Glutamatergic neuron (in vitro differentiated cells): ENCODE measurements around the gene ESR2. TPM values are rescaled to one million over a fixed set of nuclear protein-coding genes. Genes with fewer than 3 reads are reported as not detected.

Experiments used
- DNase-seq: peaks from one replicate; pipeline ENCODE4 v3.0.0; 2022
- H3K27ac Mint-ChIP-seq: one replicate; pipeline ENCODE4 v1.8.0; 2020; ENCODE audit warnings: mild to moderate bottlenecking, mixed read lengths, inconsistent platforms; ENCODE audit not compliant: unreplicated experiment
- H3K27me3 Mint-ChIP-seq: one replicate; pipeline ENCODE4 v1.8.0; 2020; ENCODE audit warnings: mild to moderate bottlenecking, moderate library complexity, mixed read lengths, inconsistent platforms; ENCODE audit not compliant: unreplicated experiment
- H3K36me3 Mint-ChIP-seq: one replicate; pipeline ENCODE4 v1.8.0; 2020; ENCODE audit warnings: mild to moderate bottlenecking, mixed read lengths, inconsistent platforms; ENCODE audit not compliant: unreplicated experiment
- H3K4me1 Mint-ChIP-seq: one replicate; pipeline ENCODE4 v1.8.0; 2020; ENCODE audit warnings: mild to moderate bottlenecking, low read depth, mixed read lengths, inconsistent platforms; ENCODE audit not compliant: unreplicated experiment
- H3K4me3 Mint-ChIP-seq: one replicate; pipeline ENCODE4 v1.8.0; 2020; ENCODE audit warnings: mild to moderate bottlenecking, mixed read lengths, inconsistent platforms; ENCODE audit not compliant: unreplicated experiment
- H3K9me3 Mint-ChIP-seq: one replicate; pipeline ENCODE4 v1.8.0; 2020; ENCODE audit warnings: mild to moderate bottlenecking, moderate library complexity, mixed read lengths, inconsistent platforms; ENCODE audit not compliant: unreplicated experiment
- total RNA-seq: library from RNA; stranded (reverse); fragmentation: NEBNext Ultra II Directional; extraction: Animal tissue kit (Norgen Biotek cat#: 25700); gene quantifications from one replicate; pipeline ENCODE4 v1.2.1, GENCODE V29; 2021; ENCODE audit not compliant: unreplicated experiment
- TF ChIP-seq, protein P1 (sequence below): fragments of 200-600 bp; sonication (generic); IDR thresholded peaks from one replicate; pipeline ENCODE4 v1.5.0; 2021; ENCODE audit not compliant: partially characterized antibody, unreplicated experiment

Gene ESR2
- total RNA-seq, 1 donor from 2014 or later, result 0.66 TPM

DNA sequence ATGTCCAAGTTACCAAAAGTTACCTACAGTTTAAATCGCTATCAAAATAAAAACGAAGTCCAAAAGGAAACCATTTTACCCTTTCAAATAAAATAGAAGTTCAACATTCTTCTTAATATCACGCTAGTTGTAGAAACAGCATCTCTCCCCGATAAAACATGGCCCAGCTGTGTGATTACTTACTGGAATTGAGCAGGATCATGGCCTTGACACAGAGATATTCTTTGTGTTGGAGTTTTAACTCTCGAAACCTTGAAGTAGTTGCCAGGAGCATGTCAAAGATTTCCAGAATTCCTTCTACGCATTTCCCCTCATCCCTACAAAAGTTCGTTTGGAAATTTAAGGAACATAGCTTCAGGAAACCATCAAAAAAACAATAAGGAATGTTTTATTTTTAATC lies 44.8 kb downstream of the ESR2 start:
- H3K27me3 Mint-ChIP-seq, result no peaks in the 10 kb centered on the region
- no peaks in the 10 kb centered on the region for H3K9me3 Mint-ChIP-seq
- no peak overlapping the region for H3K4me3 Mint-ChIP-seq
- TF ChIP-seq, protein P1, sequence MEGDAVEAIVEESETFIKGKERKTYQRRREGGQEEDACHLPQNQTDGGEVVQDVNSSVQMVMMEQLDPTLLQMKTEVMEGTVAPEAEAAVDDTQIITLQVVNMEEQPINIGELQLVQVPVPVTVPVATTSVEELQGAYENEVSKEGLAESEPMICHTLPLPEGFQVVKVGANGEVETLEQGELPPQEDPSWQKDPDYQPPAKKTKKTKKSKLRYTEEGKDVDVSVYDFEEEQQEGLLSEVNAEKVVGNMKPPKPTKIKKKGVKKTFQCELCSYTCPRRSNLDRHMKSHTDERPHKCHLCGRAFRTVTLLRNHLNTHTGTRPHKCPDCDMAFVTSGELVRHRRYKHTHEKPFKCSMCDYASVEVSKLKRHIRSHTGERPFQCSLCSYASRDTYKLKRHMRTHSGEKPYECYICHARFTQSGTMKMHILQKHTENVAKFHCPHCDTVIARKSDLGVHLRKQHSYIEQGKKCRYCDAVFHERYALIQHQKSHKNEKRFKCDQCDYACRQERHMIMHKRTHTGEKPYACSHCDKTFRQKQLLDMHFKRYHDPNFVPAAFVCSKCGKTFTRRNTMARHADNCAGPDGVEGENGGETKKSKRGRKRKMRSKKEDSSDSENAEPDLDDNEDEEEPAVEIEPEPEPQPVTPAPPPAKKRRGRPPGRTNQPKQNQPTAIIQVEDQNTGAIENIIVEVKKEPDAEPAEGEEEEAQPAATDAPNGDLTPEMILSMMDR, result no peak
- no peak for DNase-seq
- H3K4me1 Mint-ChIP-seq, result no peaks in the 10 kb centered on the region
- H3K27ac Mint-ChIP-seq, result no peak overlapping the region
- no peaks in the 10 kb centered on the region for H3K36me3 Mint-ChIP-seq

DNA sequence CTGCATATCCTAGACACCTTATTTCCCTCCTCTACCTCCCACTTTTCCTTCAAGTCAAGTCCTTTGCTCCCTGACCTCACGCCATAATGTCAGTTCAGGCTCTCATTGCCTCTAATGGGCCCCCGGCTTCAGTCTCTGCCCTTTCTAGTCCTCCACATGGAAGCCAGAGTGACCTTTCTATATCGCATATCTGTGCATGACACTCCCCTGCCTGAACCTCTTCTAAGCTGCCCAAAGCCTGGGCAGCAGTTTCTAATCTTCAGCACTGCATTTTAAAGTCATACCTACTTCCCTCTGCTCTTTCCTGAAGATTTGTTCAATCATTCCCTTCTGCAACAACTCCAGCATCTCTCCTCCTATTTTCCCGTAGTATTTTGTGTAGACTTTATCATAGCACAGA lies 45.5 kb downstream of the ESR2 start:
- no peak for DNase-seq
- H3K9me3 Mint-ChIP-seq, result no peaks in the 10 kb centered on the region
- no peak overlapping the region for H3K27ac Mint-ChIP-seq
- H3K36me3 Mint-ChIP-seq, result no peaks in the 10 kb centered on the region
- TF ChIP-seq, protein P1, result no peak
- no peaks in the 10 kb centered on the region for H3K4me1 Mint-ChIP-seq
- H3K4me3 Mint-ChIP-seq, result no peak overlapping the region
- no peaks in the 10 kb centered on the region for H3K27me3 Mint-ChIP-seq

DNA sequence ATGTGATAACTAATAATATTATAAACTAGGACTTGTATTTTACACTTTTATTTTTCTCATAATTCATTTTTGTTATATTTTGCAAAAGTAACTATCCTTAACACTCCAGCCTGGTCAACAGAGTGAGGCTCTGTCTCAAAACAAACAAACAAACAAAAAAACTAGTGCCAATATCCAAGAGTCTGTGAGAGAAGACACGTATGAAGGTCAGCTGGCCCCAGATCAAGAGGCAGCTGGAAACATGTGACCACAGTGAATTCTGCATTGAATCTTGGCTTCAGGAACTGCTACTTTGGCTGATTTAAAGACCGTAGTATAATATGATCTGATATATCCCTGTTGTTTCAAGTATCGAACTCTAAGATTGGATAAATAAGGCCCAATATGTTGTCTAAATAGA lies 47.0 kb downstream of the ESR2 start:
- no peaks in the 10 kb centered on the region for H3K27me3 Mint-ChIP-seq
- H3K27ac Mint-ChIP-seq, result no peak overlapping the region
- no peak for DNase-seq
- H3K9me3 Mint-ChIP-seq, result no peaks in the 10 kb centered on the region
- TF ChIP-seq, protein P1, result no peak
- H3K36me3 Mint-ChIP-seq, result no peaks in the 10 kb centered on the region
- no peaks in the 10 kb centered on the region for H3K4me1 Mint-ChIP-seq
- H3K4me3 Mint-ChIP-seq, result no peak overlapping the region

DNA sequence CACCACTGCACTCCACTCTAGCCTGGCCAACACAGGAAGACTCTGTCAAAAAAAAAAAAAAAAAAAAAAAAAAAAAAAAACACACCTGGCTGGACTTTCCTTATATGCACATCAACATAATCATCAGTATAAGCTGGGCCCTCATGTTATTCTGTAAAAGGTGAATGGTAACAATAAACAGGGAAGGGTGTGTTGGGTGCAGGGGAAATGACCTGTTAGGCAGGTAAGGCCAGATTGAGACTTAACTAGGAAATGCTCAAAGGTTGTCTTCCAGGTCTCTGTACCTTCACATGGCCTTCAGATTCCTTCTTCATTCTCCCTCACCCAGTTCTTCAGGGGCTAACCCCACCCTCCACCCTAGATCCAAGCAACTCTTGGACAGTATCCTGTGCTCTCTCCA lies 47.5 kb downstream of the ESR2 start:
- Mint-ChIP-seq H3K4me3 (no peak overlapping the region), H3K27me3 (no peaks in the 10 kb centered on the region), H3K9me3 (no peaks in the 10 kb centered on the region), H3K36me3 (no peaks in the 10 kb centered on the region), H3K4me1 (no peaks in the 10 kb centered on the region), H3K27ac (no peak overlapping the region)
- TF ChIP-seq, protein P1, result no peak
- no peak for DNase-seq

DNA sequence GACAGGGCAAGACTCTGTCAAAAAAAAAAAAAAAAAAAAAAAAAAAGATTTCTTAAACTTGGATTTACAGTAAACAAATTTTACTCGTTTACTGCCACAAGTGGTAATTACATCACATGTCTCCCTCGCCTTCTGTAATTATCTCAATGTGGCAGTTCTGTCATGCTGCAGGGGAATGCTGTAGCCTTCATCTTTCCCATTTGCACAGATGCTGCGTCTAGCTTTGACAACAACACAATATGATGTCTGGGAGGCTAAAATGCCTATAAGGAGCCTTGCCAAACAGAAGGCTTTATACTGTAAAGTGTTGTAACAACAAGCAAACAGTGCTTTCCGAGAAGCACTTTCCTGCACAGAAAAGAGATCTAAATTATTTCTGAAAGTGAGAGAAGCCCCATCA lies 48.7 kb downstream of the ESR2 start:
- TF ChIP-seq, protein P1, result no peak
- Mint-ChIP-seq H3K27ac (no peak overlapping the region), H3K4me1 (no peaks in the 10 kb centered on the region), H3K27me3 (no peaks in the 10 kb centered on the region), H3K4me3 (no peak overlapping the region), H3K9me3 (no peaks in the 10 kb centered on the region), H3K36me3 (no peaks in the 10 kb centered on the region)
- no peak for DNase-seq
